MCF 10A (cell line): ENCODE measurements around the gene TRAF3IP1. TPM values are rescaled to one million over a fixed set of nuclear protein-coding genes. Genes with fewer than 3 reads are reported as not detected.
"Not testable (repeated sequence)": the region's sequence is repeated elsewhere in the genome, so short reads cannot be mapped to it uniquely, and the experiment has no call there.

ENCODE experiments used
- BruUV-seq: library from RNA; stranded (reverse); fragments of 400-500 nt; replicated peaks from 2 replicates; lab custom pipeline; 2021; lab: Mats Ljungman, UMichigan
- CTCF ChIA-PET: fragments of 300-600 bp; sonication (Branson Sonifier 250); formaldehyde crosslinking; extraction: SDS; loops from one replicate; lab custom pipeline; 2021; ENCODE audit warnings: antibody characterized with exemption, inconsistent platforms; lab: Yijun Ruan, JAX
- POLR2A ChIA-PET: fragments of 300-600, 350-650 bp; sonication (Branson Sonifier 250); formaldehyde crosslinking; extraction: SDS; loops from one replicate; lab custom pipeline; 2020; ENCODE audit warnings: antibody characterized with exemption, inconsistent platforms; lab: Yijun Ruan, JAX
- DNase-seq: peaks from one replicate; pipeline ENCODE4 v3.0.0-alpha.2; 2018; ENCODE audit not compliant: unreplicated experiment
- H3K27ac Mint-ChIP-seq: one replicate; pipeline ENCODE4 v1.8.0; 2022; ENCODE audit warnings: mild to moderate bottlenecking, low read depth, mixed read lengths; ENCODE audit not compliant: unreplicated experiment
- H3K27me3 Mint-ChIP-seq: one replicate; pipeline ENCODE4 v1.8.0; 2022; ENCODE audit warnings: mixed read lengths; ENCODE audit not compliant: insufficient read depth, unreplicated experiment
- H3K36me3 Mint-ChIP-seq: one replicate; pipeline ENCODE4 v1.8.0; 2022; ENCODE audit warnings: mild to moderate bottlenecking, moderate library complexity, mixed read lengths; ENCODE audit not compliant: insufficient read depth, unreplicated experiment
- H3K4me1 Mint-ChIP-seq: one replicate; pipeline ENCODE4 v1.8.0; 2022; ENCODE audit warnings: mixed read lengths; ENCODE audit not compliant: insufficient read depth, unreplicated experiment
- H3K4me3 Mint-ChIP-seq: one replicate; pipeline ENCODE4 v1.8.0; 2022; ENCODE audit warnings: mild to moderate bottlenecking, moderate library complexity, mixed read lengths; ENCODE audit not compliant: unreplicated experiment
- H3K9me3 Mint-ChIP-seq: one replicate; pipeline ENCODE4 v1.8.0; 2022; ENCODE audit warnings: mixed read lengths; ENCODE audit not compliant: unreplicated experiment
- intact Hi-C: fragments of 100-400 bp; cut with micrococcal nuclease; formaldehyde crosslinking; loops from 2 replicates; pipeline ENCODE4 v1.14.1; 2022
- total RNA-seq: library from RNA; stranded (reverse); gene quantifications from 2 replicates; pipeline ENCODE4 v1.2.3, GENCODE V29; 2022
- TF ChIP-seq, protein P1 (sequence below): fragments of 200-600 bp; IDR thresholded peaks from one replicate; pipeline ENCODE4 v1.8.0; 2022; ENCODE audit warnings: antibody characterized with exemption, mild to moderate bottlenecking; ENCODE audit not compliant: unreplicated experiment

The TRAF3IP1 gene
- total RNA-seq, 1 experiment from 2014 or later, result 19.1 TPM

DNA sequence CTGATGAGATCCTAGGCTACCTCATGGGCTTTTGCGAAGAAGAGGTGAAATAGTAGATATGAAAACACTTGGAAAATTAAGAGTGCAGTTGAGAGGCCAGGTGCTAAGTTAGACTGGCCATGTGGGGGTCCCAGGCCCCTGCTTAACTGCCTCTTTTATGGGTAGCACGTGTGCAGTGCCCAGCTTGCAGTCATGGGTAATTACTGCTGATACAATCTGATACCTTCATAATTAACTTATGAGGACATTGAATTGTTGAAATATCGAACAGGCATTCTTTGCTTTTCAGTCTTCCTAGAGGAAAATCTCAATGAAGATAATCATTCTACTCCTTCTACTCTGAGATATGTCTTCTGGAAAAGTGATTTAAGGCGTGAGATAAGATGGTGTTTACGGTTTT is 11.6 kb downstream of the TRAF3IP1 start:
- H3K4me3 Mint-ChIP-seq, result no peak overlapping the region
- no peak for DNase-seq
- H3K27me3 Mint-ChIP-seq, result no peaks in the 10 kb centered on the region
- peaks cover 2% of the 10 kb centered on the region for H3K4me1 Mint-ChIP-seq
- no peaks in the 10 kb centered on the region for H3K9me3 Mint-ChIP-seq
- H3K27ac Mint-ChIP-seq, result no peak overlapping the region
- intact Hi-C loops, result no loop called here
- POLR2A ChIA-PET, result interaction anchor here (1.2 kb wide), 1 partner anchor 45 kb away, joined by 3 read pairs; no protein-coding TSS in a partner anchor
- TF ChIP-seq, protein P1, sequence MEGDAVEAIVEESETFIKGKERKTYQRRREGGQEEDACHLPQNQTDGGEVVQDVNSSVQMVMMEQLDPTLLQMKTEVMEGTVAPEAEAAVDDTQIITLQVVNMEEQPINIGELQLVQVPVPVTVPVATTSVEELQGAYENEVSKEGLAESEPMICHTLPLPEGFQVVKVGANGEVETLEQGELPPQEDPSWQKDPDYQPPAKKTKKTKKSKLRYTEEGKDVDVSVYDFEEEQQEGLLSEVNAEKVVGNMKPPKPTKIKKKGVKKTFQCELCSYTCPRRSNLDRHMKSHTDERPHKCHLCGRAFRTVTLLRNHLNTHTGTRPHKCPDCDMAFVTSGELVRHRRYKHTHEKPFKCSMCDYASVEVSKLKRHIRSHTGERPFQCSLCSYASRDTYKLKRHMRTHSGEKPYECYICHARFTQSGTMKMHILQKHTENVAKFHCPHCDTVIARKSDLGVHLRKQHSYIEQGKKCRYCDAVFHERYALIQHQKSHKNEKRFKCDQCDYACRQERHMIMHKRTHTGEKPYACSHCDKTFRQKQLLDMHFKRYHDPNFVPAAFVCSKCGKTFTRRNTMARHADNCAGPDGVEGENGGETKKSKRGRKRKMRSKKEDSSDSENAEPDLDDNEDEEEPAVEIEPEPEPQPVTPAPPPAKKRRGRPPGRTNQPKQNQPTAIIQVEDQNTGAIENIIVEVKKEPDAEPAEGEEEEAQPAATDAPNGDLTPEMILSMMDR, result no peak
- peaks cover 77% of the 10 kb centered on the region for H3K36me3 Mint-ChIP-seq
- no TSS peak for BruUV-seq
- CTCF ChIA-PET, result interaction anchor here (0.8 kb wide), 1 partner anchor 23 kb away, joined by 4 read pairs; no protein-coding TSS in a partner anchor

DNA sequence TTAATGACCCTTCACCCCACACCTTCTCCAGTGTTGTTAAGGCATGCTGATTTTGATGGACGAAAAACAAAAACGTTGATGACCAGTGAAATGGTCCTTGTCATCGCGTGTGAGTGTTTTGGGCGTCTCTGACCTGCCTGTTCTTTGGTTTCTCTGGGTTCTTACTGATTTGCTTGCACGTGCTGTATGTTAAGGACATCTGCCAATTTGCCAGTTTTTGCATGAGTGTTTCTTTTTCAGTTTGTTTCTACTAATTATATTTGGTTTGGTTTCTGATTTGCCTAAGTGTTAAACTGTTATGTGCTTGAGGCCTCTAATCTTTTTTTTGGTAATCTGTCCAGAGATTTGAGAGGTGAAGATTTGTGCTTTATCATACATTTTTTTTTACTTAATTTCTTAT is 14.6 kb downstream of the TRAF3IP1 start:
- CTCF ChIA-PET, result no interaction called here
- Mint-ChIP-seq H3K27ac (no peak overlapping the region), H3K9me3 (no peaks in the 10 kb centered on the region), H3K4me1 (peaks cover 16% of the 10 kb centered on the region), H3K4me3 (no peak overlapping the region), H3K27me3 (no peaks in the 10 kb centered on the region), H3K36me3 (peaks cover 62% of the 10 kb centered on the region)
- POLR2A ChIA-PET, result interaction anchor here (0.9 kb wide), 1 partner anchor 11 kb away, joined by 3 read pairs; no protein-coding TSS in a partner anchor
- no peak for DNase-seq
- TF ChIP-seq, protein P1, result no peak
- no TSS peak for BruUV-seq
- intact Hi-C loops, result no loop called here

DNA sequence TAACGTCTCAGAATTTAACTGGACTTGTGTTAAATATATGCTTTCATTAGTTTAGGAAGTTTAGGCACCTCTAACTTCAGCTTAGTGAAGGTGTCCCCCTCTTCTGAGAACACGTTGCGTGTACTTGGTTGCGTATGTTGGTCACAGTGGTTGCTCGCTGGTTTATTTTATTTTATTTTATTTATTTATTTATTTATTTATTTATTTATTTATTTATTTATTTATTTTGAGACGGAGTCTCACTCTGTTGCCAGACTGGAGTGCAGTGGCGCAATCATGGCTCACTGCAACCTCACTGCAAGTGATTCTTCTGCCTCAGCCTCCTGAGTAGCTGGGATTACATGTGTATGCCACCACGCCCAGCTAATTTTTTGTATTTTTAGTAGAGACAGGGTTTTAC is 15.3 kb downstream of the TRAF3IP1 start:
- H3K9me3 Mint-ChIP-seq, intact Hi-C loops, H3K27me3 Mint-ChIP-seq, BruUV-seq, H3K4me3 Mint-ChIP-seq, H3K27ac Mint-ChIP-seq, DNase-seq, CTCF ChIA-PET: not testable (repeated sequence)
- Mint-ChIP-seq H3K36me3 (peaks cover 55% of the 10 kb centered on the region), H3K4me1 (peaks cover 16% of the 10 kb centered on the region)
- POLR2A ChIA-PET, result interaction anchor here (0.9 kb wide), 1 partner anchor 12 kb away, joined by 3 read pairs; no protein-coding TSS in a partner anchor

DNA sequence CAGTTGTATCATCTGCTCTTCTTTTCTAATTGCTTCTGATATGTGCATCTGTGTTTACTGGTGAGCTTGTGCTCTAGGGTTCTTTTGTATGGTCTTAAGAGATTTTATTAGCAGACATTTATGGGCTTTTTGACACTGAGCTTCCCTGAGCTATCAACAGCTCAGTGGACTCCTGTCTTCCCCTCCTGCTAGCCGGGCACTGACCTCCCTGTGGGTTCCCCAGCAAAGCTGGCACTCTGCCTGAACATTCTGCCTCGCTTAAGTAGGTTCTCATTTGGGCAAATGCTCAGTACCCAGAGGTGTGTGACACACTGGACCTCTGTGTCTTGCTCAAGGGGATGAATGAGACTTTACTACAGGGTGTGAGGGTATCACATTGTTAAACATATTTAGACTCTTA is 15.8 kb downstream of the TRAF3IP1 start:
- intact Hi-C loops, result no loop called here
- no TSS peak for BruUV-seq
- Mint-ChIP-seq H3K36me3 (peaks cover 54% of the 10 kb centered on the region), H3K4me1 (peaks cover 16% of the 10 kb centered on the region), H3K27me3 (no peaks in the 10 kb centered on the region), H3K4me3 (no peak overlapping the region), H3K27ac (no peak overlapping the region), H3K9me3 (no peaks in the 10 kb centered on the region)
- TF ChIP-seq, protein P1, result no peak
- POLR2A ChIA-PET, result no interaction called here
- DNase-seq, result no peak
- CTCF ChIA-PET, result interaction anchor here (0.6 to 1.2 kb wide), 3 partner anchors 10 to 34 kb away, joined by 3 to 4 read pairs (median 3); no protein-coding TSS in a partner anchor
